ENCODE measurements around the gene PIM3.

The PIM3 gene

DNA sequence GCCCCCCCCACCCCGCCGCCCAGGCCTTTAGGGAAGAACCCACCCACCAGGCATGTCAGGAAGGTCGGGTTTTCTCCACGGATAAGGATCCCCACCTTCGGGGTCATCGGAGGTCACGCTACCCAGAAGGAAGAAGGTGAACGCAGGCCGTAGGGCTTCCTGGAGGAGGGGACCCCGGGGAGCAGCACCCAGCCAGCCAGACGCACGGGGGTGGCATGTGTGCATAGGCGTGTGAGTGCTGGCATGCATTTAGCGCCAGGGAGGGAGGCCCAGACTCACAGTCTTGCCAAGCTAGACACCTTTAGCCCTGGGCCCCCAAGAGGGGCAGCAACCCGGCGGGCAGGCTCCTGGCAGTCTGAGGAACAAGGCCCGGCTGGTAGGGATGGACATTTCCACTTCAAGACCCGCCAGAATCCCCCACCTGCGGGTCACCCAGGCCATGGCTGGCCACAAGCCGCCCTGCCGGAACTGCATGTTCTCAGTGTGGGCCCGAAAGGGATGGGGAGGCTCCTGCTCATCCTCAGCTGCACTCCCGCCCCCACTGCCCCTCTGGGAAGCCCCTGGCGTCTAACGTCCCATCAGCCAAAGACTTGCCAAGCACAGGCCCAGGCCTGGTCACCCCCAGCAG is 16.7 kb upstream of the PIM3 start:
- DNase-seq, result no peak

DNA sequence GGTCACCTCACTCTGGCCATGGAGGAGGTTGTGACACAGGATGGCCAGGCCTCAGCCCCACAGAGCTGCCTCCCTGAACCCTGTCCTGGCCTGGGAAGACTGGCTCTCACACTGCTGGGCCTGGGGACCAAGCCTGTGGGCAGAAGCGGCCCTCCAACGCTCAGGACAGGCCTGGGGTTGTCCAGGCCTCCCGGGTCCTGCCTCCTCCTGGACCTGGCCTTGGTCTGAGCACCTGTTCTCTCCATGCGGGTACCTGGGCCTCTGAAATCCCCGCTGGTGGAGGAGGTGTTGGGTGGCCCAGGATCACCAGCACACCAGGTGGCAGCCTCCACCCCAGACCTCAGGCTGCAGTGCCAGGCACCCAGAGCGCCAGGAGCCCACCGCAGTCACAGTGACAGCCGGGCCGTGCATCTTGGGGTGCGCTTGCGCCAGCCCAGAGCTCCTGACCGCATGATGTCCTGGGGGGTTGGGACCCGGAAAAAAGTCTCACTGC is 16.1 kb upstream of the PIM3 start:
- DNase-seq, result no peak

DNA sequence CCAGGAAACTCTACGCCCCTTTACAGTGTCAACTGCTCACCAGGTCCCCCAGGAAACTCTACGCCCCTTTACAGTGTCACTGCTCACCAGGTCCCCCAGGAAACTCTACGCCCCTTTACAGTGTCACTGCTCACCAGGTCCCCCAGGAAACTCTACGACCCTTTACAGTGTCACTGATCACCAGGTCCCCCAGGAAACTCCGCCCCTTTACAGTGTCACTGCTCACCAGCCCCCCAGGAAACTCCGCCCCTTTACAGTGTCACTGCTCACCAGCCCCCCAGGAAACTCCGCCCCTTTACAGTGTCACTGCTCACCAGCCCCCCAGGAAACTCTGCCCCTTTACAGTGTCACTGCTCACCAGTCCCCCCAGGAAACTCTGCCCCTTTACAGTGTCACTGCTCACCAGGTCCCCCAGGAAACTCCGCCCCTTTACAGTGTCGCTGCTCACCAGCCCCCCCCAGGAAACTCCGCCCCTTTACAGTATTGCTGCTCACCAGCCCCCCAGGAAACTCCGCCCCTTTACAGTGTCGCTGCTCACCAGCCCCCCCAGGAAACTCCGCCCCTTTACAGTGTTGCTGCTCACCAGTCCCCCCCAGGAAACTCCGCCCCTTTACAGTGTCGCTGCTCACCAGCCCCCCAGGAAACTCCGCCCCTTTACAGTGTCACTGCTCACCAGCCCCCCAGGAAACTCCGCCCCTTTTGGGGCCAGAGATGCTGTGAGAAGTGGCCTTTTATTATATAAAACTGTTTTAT is 15.4 kb upstream of the PIM3 start:
- DNase-seq, result peak; percentile 60

DNA sequence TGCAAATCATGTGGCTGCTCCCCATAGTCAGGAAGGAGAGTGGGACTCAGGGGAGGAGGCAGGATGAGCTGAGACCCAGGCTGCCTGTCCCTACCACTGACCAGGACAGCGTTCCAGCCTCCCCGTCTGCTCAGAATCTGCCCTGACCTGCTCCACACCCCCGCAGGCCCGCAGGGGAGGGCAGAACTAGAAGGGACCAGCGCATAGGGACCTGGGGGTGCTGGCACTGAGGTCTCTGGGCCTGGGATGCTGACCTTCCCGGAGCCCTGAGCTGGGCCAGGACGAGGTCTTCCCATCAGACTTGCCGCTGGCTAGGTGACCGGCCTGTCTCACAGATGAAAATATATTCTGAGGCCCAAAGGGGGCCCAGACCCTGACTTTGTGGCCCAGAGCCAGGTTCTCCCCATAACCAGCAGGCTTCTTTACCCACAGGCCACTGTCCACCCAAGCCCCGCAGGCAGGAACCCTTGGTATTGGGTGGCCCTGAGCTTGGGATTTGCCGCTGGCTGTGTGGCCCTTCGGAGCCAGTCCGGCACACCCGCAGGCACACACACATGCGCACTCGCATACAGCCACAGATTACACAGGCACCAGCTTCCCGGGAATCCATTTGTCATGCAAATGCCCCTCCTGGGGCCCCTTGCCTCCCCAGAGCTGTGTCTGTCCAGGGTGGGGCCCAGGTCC is 13.8 kb upstream of the PIM3 start:
- DNase-seq, result no peak

DNA sequence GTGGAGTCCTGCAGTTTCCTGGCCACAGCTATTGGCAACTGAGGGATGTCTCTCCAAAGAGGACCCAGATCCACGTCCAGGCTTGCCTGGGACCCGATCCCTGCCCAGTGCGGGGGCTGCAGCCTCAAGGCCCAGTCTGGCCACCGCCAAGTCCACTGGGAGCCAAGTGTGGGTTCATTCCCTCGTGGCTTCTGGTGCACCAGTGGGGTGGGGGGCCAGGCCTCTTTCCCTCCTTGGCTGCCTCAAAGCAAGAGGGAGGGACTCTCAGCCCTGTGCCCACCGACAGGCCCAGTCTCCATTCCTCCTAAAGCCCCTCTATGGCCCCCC is 13.3 kb upstream of the PIM3 start:
- no peak for DNase-seq

DNA sequence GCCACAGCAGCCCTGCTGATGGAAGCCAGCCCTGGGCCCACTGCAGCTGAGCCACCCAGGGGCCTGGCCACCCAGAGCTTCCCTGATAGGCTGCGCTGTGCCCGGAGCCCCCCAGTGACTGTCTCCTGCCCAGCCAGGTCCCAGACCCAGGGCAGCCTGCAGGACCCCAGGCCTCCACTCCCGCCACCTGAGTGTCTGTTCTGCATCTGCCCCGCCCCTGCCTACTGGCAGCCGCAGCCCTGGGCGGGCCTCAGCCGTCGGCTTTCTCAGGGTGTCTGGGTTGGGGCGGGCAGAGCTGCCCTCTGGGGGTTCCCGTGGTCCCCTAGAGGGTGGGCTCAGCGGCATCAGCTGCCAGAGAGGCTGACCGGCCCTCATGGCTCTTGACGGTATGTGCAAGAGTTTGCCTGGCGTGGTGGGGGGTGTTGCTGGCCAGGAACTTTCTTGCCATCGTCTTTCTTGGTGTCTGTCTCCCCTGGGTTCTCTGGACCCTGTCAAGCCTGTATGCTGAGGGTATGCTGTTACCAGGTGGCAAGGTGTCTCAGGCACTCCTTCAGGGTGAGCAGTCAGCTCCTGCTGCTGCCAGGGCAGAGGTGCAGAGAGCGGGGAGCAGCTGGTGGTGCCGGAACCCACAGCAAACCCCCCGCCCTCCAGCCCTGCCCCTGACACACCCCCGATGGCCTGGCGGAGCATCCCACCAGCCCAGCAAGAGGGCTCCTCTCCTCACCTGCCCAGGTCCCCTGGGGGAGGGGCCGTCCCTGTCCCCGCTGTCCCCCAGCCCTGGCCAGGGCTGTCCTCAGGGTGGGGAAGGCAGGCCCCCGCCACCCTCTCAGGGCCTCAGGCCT is 12.2 kb upstream of the PIM3 start:
- no peak for DNase-seq

DNA sequence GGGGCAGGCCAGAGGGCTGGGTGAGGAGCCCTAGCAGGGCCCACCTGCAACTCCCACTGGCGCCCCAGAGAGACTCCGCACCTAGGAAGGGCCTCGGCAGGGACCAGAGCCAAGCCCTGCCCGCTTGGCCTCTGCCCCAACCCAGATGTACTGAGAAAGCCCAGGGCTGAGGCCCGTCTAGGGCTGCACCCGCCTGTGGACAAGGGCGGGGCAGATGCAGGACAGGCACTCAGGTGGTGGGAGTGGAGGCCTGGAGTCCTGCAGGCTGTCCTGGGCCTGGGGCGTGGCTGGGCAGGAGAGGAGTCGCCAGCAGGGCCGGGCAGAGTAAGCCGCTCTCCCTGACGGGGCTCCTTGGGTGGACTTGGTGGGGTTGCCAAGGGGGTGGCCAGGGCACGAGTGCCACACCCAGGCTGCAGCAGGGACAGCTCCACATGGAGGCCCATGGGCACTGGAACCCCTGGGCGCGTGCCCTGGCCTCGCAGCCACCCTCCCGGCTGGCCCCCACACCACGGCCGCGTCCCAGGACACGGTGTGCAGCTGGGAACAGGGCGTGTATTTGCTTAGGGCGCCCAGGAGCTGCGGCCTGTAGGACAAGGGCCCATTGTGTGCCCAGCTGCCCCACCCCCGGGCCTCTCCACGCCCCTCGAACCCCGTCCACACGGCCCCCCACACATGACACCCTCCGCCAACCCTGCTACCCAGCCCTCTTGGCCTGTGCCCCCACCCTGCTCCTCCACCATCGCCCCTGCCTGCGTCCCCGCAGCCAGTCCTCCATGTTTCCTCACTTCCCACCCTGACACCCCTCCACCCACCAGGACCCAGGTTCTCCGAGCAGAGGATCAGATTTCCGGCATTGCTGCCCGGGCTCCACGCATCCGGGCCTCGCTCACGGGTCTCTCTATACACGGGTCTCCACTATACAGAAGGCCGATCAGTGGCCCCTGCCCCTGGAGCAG is 11.3 kb upstream of the PIM3 start:
- no peak for DNase-seq

DNA sequence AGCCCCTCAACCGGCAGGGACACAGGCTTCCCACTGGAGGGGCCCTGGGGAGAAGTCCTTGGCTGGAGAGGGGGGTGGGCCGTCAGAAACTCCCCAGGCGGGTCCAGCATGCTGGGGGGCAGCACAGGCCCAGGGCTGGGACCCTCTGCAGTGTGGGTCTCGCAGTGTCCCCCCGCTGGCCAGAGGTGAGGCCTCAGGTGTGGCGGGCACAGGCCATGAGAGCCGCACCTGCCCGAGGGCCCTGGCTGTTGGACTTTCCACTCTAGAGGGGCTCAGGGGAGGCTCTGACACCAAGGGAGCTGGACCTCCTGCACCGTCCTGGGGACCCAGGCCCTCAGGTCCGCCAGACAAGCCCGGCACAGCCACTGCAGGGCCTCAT is 10.7 kb upstream of the PIM3 start:
- no peak for DNase-seq

DNA sequence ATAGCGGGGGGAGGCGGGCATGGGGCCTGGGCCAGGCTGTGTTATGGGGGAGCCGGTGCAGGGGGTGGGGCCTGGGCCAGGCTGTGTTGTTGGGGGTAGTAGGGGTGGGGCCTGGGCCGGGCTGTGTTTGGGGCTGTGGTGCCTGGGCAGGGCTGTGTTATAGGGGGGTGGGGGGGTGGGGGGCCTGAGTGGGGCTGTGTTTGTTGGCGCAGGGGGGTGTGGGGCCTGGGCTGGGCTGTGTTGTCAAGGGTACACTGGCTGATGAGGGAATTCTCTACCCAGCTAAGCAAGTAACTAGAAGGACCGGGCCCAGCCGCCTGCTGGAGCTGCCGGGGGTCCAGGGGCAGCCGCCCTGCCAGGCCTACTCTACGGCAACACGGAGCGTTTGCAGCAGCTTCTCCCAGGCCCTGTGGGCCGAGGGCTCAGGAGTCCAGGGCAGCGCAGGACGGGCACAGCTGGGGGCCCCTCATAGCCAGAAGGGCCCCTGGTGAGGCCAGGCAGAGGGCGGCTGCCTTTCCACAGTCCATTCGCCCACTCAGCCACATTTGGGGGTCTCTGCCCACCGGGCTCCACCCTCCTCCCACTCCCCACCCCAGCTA is 10.1 kb upstream of the PIM3 start:
- no peak for DNase-seq

DNA sequence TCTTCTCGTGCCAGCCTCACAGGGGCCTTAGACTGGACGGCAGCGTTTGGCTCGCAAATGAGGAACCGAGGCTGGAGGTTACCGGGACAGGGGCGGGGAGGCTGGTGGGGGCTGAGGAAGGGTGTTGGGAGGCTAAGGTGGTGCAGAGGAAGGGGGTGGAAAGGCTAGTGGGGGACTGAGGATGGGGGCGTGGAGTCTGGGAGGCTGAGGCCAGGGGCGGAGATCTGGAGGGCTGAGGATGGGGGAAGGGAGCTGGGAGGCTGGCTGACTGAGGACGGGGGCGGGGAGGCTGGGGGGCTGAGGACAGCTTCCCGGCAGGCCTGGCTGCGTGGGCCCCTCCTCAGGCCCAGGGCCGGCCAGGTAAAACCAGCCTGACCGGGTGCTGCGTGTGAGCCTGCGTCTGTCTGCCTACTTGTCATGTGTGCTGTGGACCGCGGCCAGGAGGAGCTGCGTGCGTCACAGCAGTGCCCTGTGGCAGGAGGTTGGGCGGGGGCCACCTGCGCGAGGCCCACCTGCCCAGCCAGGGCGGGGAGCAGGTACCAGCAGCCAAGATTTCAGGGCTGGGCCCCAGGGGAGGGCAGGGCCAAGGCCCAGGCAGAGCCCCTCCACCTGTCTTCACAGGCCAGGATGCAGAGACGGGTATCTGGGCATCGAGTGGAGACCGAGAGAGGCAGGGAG is 9.4 kb upstream of the PIM3 start:
- no peak for DNase-seq

DNA sequence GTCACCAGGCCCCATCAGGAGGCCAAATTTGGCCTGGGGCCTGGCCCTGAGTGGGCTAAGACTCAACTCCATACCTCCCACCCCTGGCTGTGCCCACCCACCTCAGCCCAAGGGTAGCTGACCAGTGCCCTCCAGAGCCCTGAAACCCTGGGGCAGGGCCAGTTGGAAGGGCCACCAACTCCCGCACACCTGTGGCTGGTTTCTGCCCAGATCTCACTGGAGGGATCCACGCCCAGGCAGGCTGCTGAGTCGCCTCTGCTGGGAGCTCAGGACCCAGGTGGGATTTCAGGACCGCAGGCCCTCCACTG is 8.9 kb upstream of the PIM3 start:
- no peak for DNase-seq

DNA sequence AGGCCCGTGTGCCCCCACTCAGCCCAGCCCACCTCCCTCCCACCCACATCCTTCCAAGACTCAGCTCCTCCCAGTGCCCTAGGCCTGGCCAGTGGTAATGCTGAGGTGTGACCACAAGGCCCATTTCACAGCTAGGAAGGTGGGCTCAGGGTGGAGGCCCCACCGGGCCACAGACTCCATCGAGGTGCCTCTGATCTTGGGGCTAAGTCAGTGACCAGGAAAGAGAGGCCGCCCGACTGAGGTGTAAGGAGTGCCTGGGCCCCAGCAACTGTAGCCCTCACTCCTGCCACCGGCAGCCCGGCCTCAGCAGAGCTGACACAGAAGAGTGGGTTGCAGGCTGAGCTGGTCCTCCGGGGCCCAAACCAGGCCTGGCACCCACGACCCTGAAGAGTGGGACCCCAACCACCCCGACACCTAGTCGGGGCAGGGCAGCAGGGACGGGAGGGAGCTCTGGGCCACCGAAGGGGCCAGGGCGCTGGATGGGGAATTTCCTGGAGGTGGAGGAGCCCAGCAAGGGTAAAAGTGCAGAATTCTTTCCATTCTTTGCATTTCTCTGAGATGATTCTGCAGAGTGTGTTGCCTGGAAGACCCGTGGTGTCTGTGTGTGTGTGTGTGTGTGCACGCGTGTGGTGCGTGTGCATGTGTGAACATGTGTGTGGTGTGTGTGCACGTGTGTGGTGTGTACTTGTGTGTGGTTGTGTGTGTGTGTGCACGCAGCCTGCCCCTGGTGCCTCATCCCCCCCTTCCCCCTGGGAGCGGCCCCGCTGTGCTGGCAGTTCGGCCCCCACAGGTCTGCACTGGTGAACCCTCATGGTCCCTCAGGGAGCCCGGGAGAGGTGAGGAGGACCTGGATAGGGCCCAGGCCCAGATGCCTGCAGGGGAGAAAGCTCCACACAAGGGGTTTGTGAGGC is 8.3 kb upstream of the PIM3 start:
- no peak for DNase-seq

DNA sequence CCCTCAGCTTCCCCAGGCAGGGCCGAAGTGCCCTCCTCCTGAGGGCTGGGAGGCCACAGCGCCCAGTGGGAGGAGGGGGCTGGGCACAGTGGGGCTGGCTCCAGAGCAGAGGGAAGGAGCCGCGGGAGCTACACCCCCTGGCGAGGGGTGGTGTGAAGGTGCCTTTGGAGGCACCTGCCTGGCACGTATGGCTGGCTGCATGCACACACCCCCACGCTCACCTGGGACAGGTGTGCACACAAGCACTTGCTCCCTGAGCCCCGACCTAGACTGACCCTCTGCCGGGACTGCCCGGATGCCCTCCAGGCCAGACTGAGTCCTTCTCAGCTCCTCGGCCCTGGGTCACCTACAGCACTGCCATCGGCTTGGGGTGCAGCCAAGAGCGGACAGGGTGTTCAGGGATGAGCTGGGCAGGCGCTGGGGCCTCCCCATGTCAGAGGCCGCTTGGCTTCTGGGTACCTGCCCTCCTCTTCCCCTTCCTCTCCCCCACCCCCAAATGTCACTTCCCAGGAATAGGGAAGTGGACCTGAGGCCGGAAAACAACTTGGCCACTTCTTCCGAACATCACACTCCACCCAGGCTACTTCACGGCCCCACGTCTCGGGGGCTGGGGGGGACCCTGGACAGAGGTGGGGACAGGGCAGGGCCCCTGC is 7.4 kb upstream of the PIM3 start:
- DNase-seq, result no peak

DNA sequence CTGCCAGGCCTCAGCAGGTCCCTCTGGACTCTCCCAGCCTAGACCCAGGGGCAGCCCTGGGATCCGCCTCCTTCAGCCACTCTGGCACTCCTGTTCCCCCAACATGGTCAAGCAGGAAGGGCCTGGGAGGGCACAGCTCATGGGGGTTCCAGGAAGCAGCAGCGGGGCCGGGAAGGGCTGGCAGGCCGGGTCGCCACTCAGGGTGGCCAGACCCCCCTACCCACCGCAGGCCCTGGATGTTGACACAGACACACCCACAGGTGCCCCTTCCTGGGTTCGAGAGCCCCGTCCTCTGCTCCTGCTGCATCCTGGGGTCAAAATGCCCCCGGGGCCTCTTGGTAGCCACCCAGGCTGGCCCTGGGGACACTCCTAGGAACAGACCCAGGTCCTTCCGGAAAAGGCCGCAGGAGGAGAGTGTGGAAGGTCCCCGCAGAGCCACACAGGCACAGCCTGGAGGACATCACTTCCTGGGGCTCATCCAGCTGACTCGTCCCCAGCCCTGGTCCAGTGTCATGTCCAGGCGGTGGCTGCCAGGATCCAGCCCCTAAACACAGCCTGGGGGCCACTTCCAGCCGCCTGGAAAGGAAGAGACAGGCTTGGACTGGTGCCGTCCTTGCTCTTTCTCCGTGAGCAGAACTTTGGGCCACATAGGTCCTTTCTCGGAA is 6.8 kb upstream of the PIM3 start:
- DNase-seq, result no peak

DNA sequence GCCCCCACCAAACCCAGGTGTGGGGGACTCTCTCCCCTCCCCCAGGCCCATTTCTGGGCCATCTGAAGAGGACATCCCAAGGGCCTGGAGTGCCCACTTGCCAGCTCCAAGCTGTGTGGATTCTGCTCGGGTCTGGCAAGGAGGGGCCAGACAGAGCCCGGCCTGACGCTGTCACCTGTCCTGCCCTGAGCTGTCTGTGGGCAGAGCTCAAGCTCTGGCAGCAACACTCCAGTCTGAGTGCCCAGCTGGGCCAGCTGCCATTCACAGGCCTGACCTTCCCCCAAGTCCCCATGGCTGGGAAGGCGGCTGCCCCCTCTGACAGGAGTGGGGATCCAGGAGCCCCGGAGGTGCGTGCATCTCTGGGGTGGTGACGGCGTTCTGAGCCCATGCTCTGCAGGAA is 6.2 kb upstream of the PIM3 start:
- DNase-seq, result no peak

DNA sequence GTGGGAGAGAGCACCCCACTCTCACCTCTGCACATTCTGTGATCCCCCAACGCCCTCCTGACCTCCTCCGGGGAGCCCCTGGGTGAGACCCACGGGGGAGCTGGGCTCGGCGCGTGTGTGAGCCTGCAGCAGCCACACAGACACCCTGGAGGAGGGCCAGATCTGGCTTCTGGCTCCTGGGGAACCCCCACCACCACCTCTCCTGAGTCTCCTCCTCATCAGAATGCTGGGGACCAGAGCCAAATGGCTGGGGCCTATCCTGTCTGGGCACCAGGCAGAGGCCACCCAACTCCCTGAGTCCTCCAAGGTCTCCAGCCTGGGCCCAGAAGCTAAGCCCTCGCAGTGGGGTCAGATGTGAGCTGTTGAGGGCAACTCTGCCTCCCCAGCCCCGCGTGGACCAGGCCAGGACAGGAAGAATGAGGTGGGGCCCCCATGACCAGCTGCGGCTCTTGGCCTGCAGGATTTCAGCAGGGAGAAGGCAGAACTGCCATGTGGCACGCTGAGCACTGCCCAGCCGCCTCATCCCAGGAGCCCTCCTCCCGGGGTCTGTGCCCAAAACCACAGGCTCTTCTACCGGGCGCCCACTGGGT is 5.5 kb upstream of the PIM3 start:
- DNase-seq, result no peak

DNA sequence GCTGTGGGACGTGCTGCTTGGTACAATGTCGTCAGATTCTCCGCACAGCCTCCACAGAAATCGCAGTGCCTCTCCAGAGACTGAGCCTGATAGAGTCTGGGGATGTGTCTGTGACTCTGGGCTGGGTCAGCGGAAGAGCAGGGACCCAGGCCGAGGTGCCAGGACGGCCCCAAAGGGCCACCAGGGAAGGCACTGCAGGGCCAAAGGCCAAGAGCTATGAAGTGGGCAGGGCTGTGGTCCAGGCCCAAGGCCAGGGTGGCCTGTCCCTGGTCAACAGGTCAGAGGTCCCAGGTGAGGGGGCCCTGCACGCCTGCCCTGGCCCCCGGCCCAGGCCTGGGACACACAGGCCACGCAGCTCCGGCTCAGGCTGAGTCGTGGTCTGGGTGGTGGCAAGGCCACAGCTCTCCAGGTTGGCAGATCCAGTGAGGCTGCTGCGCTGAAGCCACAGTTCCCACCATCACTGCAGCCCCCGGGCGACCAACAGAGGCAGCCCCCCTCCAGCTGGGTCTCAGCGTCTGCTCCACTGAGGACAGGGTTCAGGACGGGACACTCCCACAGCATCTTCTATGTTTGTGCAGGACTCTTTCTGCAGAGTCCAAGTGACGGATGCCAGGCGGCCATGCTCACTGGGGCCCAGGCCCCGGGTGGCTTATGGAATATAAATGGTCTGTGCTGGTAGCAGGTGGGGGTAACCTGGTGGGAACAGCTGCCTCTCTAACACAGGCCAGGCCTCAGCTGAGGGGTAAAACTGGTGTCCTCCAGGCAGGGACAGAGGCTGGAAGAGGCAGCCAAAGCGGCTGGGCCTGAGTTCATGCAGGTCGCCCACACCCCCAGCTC is 4.8 kb upstream of the PIM3 start:
- DNase-seq, result no peak

DNA sequence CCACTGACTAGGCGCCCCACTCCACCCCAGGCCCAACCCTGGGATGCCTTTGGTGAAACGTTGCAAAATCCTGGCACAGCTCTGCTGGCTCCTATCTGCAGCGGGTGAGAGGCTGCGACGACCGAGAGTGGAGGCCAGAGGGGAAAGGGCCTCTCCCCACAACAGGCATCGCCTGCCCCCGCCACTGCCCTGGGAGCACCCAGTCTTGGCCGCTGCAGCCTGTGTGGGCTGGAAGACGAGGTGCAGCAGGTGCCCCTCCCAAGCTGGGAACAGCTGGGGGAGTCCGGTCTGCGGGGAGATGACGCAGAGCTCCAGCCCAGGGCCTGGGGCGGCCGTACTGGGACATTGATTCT is 4.2 kb upstream of the PIM3 start:
- no peak for DNase-seq

Data from activated CD4-positive, alpha-beta T cell treated with anti-CD3 and anti-CD28 coated beads, Interleukin-10, Interleukin-2, amounts not matched to agents 100 ng/mL and 50 ng/mL, durations not matched to agents 16 hours and 8 hours (primary cell).